ENCODE data around the gene TNK1.
A peak's percentile ranks its signal among the peaks of the same experiment; 100 is the strongest.
"Not testable (repeated sequence)": the region's sequence is repeated elsewhere in the genome, so short reads cannot be mapped to it uniquely, and the experiment has no call there.

TNK1 gene

GRCh38 chr17:7380855-7381683 lies at the start of gene TNK1:
TSS of gene TNK1 (plus strand) at chr17:7381089. CDS start at chr17:7382927, 1,838 bp downstream.
- no peak for DNase-seq

- no peak for DNase-seq
Measured at GRCh38 chr17:7332111-7332510, 48.8 kb upstream of the TNK1 start.

- not testable (repeated sequence) for DNase-seq
Measured at GRCh38 chr17:7332600-7333069, 48.3 kb upstream of the TNK1 start.

DNA sequence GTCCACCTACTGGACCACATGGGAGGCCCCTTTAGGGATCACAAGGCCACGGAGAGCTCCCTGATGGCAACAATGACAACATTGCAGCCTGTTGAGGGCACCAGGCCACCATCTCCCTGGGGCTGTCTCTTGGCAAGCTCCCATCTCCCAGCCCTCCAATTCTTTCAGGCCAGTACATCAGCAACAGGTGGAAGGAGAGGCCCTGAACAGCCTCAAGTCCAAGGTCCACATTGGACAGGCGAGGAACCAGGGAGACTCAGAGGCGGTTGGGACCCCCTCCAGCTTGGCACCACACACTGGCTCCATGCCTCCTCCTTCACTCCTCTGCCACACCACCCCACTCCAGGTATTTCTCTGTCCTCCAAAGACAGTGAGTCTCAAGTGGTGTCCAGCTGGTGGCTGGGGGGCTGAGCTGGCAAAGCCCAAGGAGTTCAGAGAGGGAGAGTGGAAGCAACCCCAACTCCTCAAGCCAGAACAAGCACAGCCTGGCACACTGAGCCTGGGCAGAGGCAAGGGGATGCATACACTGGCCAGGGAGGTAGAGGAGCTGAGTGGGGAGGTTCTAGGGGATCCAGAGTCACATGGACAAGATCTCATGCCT lies 45.9 kb upstream of the TNK1 start:
- DNase-seq, result no peak

DNA sequence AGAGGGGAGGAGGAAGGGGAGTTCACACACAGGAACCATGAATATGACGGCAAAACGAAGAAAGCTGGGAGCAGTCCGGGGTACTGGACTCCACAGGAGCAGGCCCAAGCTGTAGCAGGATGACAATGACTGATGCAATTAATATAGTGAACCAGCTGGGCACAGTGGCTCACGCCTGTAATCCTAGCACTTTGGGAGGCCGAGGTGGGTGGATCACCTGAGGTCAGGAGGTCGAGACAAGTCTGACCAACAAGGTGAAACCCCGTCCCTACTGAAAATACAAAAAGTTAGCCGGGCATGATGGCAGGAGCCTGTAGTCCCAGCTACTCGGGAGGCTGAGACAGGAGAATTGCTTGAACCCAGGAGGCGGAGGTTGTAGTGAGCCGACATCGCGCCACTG lies 45.1 kb upstream of the TNK1 start:
- DNase-seq, result not testable (repeated sequence)

DNA sequence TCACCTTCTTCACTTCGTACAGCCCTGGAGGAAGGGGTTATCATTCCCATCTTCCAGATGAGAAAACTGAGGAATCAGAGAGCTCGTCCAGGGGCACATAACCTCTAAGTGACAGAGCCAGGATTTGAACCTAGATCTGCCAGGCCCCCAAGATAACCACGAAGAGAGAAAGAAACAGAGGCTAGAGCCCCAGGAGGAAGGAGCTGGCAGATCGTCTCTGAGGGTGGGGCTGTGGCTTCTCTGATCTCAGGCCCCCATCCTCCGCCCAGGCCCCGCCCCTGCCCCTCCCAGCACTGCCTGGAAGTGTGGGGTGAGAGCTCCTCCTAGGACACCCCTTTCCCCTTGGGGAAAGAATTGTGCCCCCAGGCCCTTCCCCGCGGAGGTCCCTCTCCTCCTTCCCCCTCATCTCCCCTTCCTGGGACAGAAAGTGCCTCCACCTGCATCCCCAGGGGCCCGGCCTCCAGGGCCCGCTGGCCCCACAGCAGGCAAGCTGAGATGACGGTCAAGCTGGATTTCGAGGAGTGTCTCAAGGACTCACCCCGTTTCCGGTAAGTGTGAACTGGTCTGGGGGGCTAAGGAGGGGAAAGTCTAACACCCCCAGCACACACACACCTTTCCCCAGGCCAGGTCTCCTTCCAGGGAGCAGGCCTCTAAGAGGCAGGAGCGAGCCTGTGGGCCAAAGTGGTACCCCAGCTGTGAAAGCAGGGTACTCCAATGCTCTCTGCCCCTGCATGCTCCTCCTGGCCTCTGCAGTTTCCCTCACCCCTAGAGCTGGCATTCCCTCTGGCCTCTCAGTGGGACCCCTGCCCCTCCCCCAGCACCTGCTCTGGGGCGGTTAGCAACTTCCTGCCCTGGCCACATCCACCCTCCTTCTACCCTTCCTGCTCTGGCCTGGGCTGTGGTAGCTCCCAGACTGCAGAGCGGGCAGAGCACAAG lies 44.4 kb upstream of the TNK1 start, which contains the start of gene ACAP1:
TSS of gene ACAP1 (plus strand) at position 290 of the 936 bp plus-strand sequence. CDS start at position 496, 206 bp downstream.
- peak; percentile 97 for DNase-seq

DNA sequence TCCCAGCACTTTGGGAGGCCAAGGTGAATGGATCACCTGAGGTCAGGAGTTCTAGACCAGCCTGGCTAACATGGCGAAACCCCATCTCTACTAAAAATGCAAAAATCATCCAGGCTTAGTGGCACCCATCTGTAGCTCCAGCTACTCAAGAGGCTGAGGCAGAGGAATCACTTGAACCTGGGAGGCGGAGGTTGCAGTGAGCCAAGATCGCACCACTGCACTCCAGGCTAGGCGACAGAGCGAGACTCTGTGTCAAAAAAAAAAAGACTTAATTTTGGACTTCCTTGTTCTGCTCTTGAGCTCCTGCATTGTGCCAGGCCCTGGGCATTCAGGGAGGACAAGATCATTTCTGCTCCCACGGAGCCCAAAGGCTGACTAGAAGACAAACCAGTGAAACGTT lies 43.3 kb upstream of the TNK1 start:
- DNase-seq, result not testable (repeated sequence)

DNA sequence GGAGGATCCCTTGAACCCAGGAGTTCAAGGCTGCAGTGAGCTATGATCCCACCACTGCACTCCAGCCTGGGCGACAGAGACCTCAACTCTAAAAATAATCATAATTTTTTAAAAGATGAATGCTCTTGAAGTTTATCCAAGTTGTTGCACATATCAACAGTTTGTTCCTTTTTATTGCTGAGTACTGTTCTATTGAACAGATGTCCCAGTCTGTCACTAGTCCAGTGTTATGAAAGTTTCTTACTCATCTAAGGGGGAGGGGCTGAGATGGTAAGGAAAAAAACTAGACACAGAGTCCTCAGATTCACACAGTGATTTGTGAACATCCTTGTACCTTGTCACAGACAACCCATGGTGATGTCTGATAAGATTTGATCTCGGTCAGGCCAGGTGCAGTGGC lies 40.7 kb upstream of the TNK1 start:
- no peak for DNase-seq

- no peak for DNase-seq
Measured at GRCh38 chr17:7341842-7342241, 39.0 kb upstream of the TNK1 start.

DNA sequence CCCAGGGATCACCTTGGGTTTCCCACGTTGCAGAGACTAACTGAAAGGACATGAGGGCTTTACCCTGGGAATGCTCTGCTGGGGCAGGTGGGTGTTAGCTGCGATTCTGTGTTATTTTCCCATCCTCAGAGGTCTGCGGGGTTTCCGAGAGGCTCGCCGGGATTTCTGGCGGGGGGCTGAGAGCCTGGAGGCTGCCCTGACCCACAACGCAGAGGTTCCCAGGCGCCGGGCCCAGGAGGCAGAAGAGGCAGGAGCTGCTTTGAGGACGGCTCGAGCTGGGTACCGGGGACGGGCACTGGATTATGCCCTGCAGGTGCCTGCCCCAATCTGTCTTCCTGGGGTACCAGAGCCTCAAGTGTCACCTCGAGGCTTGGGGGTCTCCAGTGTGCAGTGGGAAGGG lies 37.6 kb upstream of the TNK1 start:
- DNase-seq, result no peak

DNA sequence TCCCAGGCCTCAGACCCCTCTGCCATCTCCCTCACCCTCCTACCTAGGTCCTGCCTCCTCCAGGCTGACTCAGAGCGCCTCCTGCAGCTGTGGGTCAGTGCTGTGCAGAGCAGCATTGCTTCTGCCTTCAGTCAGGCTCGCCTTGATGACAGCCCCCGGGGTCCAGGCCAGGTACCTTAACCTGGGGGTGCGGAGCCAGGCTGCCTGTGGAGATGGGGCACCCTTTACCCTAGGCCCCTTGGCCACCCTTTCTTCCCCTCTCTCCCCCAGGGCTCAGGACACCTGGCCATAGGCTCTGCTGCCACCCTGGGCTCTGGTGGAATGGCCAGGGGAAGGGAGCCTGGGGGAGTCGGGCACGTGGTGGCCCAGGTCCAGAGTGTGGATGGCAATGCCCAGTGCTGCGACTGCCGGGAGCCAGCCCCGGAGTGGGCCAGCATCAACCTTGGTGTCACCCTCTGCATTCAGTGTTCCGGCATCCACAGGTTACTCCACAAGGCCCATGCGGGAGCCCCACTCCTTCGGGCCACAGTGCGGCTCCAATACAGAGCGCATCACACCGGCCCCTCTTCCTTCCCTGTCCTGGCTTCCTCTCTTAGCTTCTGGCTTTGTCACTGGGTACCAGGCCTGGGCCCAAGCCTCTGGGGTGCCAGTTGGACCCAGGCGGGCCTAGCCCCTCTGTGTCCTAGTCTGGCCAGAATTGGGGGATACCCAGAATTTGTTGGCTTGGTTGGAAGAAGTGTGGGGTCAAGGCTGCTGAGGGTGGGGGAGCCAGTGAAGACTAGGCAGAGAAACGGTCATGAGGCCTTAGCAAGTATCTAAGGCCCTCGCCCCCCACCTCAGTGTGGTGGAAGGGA lies 33.9 kb upstream of the TNK1 start:
- no peak for DNase-seq

DNA sequence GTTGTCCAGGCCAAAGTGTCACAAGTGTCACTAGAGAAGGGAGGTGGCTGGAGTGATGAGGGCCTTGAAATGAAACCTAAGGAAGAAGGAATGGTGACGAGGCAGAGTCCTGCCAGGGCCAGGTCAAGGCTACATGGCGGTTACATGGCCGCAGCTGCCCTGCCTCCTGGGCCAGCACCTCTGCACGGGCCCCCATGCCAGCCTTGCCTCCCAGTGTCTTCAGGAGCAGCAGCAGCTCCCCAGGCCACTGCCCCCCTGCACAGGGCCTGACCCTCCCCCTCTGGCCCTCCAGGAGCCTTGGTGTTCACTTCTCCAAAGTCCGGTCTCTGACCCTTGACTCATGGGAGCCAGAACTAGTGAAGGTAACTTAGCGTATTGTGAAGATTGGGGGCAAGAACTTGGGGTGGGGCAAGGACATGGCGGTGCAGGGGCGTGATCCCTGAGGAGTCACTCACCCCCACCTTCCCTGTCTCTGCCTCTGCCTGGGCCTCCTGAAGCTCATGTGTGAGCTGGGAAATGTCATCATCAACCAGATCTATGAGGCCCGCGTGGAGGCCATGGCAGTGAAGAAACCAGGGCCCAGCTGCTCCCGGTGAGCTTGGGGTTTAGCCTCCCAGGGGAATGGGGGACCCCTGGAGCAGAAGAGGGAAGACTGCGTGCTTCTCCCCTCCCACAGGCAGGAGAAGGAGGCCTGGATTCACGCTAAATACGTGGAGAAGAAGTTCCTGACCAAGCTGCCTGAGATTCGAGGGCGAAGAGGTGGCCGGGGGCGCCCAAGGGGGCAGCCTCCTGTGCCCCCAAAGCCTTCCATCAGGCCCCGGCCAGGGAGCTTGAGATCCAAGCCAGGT lies 33.0 kb upstream of the TNK1 start:
- no peak for DNase-seq

DNA sequence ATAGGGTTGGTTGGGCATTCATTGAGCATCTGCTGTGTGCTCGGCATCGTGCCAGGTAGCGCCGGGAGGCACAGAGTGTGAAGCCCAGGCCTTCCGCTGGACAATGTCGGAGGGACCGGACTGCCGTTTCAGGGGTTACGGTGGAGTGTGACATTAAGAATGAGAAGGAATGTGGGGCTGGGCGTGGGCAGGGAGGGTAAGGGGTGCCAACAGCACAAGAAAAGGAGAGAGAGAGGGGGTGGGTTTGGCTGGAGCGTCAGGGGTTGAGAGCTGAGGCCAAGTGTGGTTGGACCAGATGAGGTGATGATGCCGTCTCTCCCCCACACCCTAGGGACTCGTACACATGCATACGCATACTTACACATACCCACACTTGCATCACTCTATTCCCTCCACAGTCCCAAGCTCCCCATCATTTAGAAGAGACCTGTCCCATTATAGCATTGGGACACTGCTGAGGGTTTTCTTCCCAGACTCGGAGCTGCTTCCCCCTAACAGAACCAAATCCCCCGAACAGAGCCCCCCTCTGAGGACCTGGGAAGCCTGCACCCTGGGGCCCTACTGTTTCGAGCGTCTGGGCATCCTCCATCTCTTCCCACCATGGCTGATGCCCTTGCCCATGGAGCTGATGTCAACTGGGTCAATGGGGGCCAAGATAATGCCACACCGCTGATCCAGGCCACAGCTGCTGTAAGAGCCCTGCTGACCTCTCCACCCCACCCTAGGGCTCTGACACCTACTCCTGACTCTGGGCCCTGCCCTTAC lies 32.2 kb upstream of the TNK1 start:
- DNase-seq, result no peak

- peak; percentile 81 for DNase-seq
Measured at GRCh38 chr17:7351665-7352502, 29.0 kb upstream of the TNK1 start, which contains the start of gene KCTD11. TSS of gene KCTD11 (plus strand) at chr17:7352162.

DNA sequence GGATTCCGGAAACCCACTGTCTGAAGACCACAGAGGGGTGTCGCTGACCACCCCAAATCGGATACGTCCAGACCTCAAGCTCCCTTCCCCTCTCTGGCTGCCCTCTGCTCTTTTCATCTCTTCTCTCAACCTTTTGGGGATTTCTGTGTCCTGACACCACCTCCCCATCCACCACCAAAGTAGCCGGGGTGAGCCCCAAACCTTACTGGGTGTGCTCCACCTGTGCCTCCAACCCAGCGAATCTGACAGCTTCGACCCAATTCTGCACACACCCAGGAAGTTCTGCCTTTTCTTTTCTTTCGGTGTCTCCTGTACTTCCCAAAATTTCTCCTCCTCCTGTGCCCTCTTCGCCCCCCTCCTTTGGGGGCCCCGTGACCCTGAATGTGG lies 28.4 kb upstream of the TNK1 start:
- DNase-seq, result no peak

- DNase-seq, result no peak
Measured at GRCh38 chr17:7352910-7353635, 27.8 kb upstream of the TNK1 start.

GRCh38 chr17:7354262-7354843 lies 26.5 kb upstream of the TNK1 start:
- no peak for DNase-seq

GRCh38 chr17:7355053-7355452 lies 25.8 kb upstream of the TNK1 start, which contains the start of gene TMEM95:
TSS of gene TMEM95 (plus strand) at chr17:7355156. CDS start at chr17:7355205, 49 bp downstream.
- no peak for DNase-seq

Measured in CD4-positive, alpha-beta T cell treated with Interleukin-6 for 4 hours (primary cell).